GM12864 (cell line): ENCODE results near the gene ADGRG7.

Experiments
- DNase-seq: peaks from one replicate; pipeline ENCODE4 v3.0.0-alpha.2; 2011; ENCODE audit warnings: low read depth
- H3K4me3 ChIP-seq: 2 replicates; pipeline ENCODE4 v1.5.1; 2011; ENCODE audit warnings: mild to moderate bottlenecking, low read depth, low read length, control low read depth
- TF ChIP-seq, protein P1 (sequence below): IDR thresholded peaks from 2 replicates; pipeline ENCODE4 v1.5.1; 2011; ENCODE audit warnings: low read depth, mild to moderate bottlenecking, moderate library complexity, low read length, control low read depth, inconsistent platforms; ENCODE audit errors: missing control alignments

ADGRG7 gene

DNA sequence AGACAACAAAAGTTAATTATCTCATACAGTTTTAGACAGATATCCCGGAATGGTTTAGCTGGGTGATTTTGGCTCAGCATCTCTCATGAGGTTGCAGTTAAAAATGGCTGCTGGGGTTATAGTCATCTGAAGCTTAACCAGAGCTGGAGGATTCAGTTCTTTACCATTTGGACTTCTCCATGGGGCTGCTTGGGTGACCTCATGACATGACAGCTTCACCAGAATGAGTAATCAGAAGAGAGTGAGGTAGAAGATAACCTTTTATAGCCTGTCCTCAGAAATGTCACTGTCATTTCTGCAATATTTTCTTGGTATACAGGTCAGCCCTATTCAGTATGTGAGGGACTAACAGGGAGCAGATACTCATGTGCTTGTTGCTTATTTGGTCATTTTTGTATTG, 130.8 kb downstream of the ADGRG7 start:
- DNase-seq: no peak
- H3K4me3 ChIP-seq: no peak overlapping the region
- TF ChIP-seq, protein P1, sequence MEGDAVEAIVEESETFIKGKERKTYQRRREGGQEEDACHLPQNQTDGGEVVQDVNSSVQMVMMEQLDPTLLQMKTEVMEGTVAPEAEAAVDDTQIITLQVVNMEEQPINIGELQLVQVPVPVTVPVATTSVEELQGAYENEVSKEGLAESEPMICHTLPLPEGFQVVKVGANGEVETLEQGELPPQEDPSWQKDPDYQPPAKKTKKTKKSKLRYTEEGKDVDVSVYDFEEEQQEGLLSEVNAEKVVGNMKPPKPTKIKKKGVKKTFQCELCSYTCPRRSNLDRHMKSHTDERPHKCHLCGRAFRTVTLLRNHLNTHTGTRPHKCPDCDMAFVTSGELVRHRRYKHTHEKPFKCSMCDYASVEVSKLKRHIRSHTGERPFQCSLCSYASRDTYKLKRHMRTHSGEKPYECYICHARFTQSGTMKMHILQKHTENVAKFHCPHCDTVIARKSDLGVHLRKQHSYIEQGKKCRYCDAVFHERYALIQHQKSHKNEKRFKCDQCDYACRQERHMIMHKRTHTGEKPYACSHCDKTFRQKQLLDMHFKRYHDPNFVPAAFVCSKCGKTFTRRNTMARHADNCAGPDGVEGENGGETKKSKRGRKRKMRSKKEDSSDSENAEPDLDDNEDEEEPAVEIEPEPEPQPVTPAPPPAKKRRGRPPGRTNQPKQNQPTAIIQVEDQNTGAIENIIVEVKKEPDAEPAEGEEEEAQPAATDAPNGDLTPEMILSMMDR: no peak

DNA sequence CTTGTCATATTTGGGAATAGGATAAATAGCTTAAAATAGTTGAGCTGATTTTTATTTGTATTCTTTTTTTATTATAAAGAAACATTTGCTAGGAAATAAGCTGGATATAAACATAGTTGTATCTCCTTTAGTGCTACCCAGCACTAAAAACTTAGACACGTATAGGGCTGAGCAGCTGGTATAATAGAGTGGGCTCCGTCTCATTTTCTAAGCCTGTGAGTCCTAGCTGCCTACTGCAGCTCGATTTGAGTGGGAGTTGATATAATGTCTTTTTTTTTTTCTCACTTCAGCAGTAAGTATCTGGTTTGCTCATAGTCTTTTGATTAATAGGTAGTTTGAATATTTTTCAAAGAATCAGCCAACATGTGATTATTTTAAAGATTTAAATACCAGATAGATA, 134.1 kb downstream of the ADGRG7 start:
- no peak overlapping the region for H3K4me3 ChIP-seq
- TF ChIP-seq, protein P1: no peak

DNA sequence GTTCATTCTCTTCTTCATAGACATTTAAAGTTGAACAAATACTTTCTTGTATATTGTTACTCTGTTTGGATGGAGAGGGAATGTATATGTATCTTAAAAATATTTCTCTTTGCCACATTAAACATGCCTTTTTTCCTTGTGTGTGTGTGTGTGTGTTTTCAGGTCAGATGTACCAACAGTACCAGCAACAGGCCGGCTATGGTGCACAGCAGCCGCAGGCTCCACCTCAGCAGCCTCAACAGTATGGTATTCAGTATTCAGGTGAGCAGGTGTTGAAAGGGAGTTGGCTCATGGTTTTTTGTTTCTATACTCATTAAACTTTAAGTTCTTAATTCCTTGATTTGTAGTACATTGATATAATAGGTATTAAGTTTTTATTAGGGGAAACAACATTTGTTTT, 135.3 kb downstream of the ADGRG7 start:
- no peak for DNase-seq
- TF ChIP-seq, protein P1: no peak
- no peak overlapping the region for H3K4me3 ChIP-seq

More for the DNA sequence above, 134.1 kb downstream of the ADGRG7 start:
- no peak for DNase-seq
